Urothelium cell line (cell line): ENCODE data around the gene PTPMT1.

ENCODE experiments used
- DNase-seq: peaks from one replicate; pipeline ENCODE4 v3.0.0; 2011; ENCODE audit warnings: low spot score, mixed read lengths
- FAIRE-seq: peaks from 2 replicates; lab custom pipeline; 2011; peaks lifted over from hg19 to GRCh38; lab: Jason Lieb, UNC

Gene PTPMT1

DNA sequence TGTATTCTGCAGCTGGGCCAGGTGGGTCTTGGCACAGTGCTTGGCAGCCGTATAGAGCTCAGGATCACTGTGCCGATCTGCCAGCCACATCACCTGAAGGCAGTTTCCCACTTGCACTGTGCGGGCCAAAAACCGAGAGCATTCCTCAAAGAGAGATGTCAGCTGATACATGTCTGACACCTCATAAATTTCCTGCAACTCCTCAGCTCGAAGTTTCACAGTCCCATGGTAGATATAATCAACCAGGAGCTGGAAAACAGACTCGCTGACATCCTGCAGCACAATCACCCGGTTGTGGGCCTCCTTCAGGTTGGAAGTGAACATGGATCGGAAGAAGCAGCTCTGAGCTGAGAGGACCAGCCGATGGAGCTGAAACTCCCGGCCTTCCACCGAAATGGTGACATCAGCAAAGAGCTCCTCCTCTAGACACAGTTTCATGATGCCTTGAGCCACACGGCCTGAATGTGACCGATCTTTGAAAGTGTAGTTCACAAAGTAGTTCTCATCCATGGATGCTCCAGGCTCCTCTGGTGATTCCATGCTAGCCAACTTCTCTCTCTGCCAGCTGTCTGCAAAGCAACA, 12.2 kb downstream of the PTPMT1 start:
- no peak for DNase-seq
- no peak for FAIRE-seq

DNA sequence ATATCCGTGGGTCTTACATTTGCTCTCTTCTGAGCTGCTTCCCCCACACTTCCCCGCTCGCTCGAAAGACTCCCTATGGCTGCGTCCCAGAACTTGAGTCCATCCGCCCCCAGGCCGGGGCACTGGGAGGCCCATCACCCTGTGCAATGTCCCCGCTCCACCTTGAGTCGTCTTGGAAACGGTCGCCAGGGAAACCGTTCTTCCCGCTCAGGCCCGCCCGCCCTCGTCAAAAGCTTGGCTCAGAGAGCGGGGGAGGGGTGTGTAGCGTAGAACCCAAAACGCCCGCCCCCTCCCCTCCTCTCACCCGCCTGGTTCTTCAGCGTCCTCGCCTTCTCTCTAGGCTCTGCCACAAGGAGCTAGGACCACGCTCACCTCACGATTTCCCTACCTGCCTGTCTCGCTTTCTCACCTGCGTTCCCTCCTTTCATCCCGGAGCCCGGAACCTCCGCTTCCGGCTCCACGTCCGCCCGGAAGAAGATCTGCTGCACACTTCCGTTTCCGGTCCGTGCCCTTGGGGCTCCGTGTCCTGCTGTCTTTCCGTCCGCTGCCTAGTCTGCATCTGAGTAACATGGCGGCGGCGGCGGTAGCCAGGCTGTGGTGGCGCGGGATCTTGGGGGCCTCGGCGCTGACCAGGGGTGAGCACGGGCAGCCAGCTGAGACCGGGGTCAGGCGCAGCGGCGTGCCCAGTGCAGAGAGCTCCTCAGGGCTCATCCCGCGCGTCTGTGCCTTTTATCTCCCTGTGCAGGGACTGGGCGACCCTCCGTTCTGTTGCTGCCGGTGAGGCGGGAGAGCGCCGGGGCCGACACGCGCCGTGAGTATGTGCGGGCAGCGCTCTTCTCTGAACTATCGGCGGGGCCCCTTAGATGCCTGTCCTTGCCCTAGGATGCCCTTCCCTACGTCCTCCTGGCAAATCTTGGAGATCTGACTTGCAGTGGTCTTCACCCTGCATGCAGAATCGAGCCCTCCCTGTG, 13.4 kb downstream of the PTPMT1 start, which contains the start of the genes KBTBD4 and NDUFS3:
TSS of gene KBTBD4 (minus strand) at position 447 of the 971 bp plus-strand sequence. CDS start at position 428, 19 bp downstream.
TSS of gene NDUFS3 (plus strand) at position 551 of the 971 bp plus-strand sequence. CDS start at position 569, 18 bp downstream.
- FAIRE-seq (peak; percentile 55), DNase-seq (peak; percentile 92)

DNA sequence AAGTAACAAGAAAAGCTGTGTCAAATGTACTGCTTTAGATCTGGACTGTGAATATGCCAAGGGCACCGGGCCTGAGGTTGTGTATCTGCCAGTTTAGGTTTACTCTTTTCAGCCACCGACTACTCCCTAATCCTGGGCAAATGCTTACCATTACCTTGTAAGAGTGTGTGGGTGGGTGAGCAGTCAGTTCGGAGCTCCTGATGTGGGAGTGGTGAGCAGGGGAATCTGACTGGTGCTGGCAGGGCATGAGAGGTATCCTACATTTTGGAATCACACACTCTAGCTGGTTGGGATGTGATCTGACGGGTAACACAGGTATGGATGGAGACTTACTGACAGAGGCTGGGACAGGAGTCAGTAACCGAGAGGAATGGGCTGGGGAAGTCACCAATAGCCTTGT, 18.4 kb downstream of the PTPMT1 start:
- no peak for FAIRE-seq
- DNase-seq, result no peak

DNA sequence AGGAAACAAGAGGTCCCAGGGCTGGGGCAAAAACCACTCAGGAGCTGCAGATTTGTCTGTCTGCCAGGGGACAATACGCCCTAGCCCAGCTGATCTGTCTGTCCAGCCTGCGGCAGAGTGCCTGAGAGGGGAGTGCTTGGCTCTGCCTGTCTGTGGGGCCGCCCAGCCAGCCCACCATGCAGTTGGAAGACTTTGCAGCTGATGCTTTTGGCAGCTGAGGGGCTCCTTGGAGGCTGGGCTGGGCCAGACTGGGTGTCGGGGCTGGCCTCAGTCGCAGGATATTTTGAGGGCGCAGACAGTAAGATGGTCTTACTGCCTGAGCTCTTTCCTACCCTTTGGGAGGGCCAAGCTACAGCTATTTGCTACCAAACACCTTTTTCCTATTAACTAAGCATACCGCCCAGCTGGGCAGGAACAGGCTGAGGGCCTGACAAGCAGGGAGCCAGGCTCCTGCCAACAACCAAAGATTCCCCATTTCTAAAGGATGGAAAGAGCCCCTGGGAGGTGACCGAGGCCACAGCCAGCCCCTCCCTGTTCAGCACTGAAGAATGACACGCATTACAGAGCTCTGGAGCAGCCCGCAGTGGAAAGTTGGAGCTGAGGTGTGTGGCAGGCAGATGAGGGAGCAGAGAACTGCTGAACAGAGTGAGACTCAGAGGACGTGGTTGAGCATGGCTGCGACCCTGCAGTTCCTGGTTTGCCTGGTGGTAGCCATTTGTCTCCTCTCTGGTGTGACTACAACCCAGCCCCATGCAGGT, 20.9 kb downstream of the PTPMT1 start, which contains the start of gene FAM180B:
TSS of gene FAM180B (plus strand) at position 581 of the 758 bp plus-strand sequence. CDS start at position 672, 91 bp downstream.
- DNase-seq, result no peak
- FAIRE-seq, result no peak

DNA sequence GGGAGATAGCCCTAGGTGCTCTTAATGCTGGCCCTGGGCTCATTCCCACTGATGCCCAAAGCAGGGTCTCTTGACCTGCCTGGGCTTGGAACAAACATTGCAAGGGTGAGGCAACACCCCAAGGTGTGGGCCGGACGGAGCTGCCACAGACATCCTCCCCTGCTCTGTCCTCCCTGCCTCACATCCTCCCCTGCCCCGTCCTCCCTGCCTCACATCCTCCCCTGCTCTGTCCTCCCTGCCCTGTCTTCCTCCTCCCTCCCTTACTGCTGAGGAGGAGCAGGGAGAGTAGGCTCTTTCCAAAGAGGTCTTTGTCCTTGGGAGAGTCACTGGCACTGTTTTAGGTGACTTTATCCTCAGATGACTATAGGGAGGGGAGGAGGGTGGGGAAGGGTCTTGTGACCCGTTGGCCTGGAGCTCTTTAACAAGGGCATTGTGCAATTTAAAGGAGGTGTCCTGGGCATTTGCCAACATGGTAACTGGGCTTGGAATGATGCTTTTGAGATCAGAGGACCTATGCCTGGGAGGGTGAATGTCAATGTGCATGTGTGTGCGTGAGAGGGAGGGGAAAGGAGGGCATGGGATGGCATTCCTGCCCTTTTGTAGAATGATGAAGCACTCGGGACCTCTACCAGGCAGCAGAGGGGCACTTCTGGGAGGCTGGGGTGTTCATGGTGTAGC, 21.8 kb downstream of the PTPMT1 start:
- FAIRE-seq, result peak; percentile 73
- no peak for DNase-seq

DNA sequence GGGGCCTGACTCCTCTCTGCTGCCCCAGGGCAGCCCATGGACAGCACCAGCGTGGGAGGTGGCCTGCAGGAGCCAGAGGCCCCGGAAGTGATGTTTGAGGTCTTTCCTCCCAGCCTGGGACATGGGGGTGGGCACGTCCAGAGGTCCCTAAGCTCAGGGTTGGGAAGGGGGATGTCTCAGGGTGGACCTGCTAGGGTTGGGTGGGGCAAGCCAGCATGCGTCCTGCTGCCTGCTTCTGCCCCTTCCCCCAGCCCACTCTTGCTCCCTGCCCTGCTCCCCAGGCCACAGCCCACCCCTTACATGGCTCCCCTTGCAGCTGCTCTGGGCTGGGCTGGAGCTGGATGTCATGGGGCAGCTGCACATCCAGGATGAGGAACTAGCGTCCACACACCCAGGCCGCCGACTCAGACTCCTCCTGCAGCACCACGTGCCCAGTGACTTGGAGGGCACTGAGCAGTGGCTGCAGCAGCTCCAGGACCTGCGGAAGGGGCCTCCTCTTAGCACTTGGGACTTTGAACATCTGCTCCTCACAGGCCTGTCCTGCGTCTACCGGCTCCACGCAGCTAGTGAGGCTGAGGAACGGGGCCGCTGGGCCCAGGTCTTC, 22.4 kb downstream of the PTPMT1 start:
- DNase-seq, result no peak
- FAIRE-seq, result peak; percentile 9

DNA sequence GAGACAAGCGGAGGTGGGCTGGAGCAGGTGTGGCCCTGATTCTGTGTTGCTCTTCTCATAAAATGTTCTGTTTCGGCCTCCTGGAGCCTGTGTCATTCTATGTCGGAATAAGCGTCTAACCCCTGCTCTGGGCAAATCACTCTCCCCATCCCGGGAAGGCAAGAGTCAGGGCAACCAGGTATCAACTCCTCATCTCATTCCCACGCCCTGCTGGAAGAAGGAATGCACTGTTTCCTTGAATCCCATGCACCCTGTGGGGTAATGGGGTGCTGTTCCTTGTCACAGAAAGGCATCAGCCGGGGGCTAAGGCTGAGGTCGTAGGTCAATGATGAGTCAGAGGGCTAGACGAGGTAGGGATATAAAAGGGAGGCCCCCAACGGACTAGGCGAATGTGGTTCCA, 23.7 kb downstream of the PTPMT1 start:
- DNase-seq, result no peak
- FAIRE-seq, result no peak

DNA sequence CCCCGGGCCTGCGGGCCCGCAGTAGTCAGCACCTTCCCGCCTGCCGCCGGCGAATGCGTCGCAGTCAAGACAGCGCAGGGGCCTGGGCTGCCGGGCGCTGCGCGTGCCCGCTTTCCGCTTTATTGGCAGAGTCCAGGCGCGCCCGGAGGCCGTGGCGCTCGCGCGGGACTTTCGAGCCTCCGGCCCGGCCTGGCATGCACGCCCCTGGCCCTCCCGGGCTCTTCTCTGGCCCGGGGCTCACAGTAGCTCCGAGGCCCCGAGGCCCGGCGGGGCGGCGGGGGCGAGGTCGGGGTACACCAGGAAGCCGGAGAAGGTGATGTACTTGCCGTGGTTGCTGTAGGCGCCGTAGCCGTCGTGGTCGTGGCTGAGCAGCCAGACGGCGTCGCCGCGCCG, 24.2 kb downstream of the PTPMT1 start:
- FAIRE-seq (no peak), DNase-seq (no peak)

DNA sequence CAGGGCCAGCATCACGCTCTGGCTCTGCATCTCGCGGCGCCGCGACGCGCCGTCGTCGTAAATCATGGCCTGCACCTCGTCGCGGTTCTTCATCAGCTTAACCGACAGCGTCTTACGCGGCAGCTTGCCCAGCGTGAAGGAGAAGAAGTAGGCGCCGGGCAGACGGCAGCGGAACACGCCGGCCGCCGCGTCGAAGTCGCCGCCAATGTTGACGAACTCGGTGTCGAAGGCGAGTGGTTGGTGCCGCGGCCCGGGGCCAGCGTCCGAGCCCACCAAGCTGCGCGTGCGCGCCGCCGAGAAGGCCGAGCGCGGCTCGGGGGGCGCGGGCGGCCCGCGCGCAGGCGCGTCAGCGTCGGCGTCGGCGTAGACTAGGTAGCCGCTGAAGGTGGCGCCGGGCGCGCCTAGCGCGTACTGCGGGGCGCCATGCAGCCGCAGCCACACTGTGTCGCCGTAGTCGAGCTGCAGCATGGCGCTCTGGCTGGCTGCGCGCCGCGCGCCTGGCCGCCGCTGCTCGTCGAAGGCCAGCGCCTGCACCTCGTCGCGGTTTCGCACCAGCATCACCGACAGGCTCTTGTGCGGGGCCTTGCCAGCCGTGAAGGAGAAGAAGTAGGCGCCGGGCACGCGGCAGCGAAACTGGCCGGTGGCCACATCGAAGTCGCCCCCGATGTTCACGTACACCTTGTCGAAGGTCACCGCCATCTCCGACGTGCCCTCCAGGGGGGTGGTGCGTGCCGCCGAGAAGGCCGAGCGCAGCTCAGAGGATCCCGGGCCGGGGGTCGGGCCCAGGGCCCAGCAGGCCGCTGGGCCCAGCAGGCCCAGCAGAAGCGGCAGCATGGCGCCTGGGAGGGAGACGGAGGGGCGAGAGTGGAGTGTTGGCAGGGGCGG, 24.8 kb downstream of the PTPMT1 start:
- peak; percentile 42 for FAIRE-seq
- DNase-seq, result no peak

DNA sequence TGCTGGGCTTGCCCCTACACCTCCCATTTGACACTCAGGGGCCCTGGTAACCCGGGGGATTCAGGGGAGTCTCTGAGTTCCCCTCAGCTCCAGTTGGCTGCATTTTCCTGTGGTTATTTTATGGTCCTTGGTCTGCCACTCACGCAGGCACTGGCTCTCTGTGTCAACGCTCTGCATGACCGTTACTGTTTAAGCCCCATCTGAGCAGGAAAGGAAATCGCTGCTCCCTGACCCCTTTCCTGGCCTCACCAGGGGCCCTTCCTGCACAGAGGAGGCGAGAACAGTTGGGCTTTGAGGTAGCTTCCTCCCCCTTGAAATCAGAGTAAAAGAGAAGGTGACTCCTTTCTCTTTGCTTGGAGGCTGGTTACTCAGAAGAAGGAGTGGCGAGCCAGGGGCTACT, 26.4 kb downstream of the PTPMT1 start:
- FAIRE-seq (no peak), DNase-seq (no peak)

DNA sequence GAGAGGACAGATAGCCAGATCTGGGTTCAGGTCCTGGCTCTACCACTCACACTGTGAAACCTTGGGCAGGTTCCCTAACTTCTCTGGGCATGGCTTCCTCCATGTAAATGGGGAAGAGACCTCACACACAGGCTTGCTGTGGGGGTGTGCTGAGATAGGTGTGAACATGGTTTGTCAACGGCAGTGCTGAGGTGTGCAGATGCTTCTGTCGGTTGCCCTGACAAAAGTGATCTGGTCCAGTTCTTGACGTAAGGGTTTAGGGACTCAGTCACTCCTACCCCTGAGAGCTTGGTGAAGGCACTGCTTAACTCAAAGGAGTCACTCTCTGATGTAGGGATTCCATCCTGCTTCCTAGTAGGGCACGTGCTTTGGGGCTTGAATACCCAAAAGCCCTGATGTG, 26.9 kb downstream of the PTPMT1 start:
- DNase-seq (no peak), FAIRE-seq (no peak)

DNA sequence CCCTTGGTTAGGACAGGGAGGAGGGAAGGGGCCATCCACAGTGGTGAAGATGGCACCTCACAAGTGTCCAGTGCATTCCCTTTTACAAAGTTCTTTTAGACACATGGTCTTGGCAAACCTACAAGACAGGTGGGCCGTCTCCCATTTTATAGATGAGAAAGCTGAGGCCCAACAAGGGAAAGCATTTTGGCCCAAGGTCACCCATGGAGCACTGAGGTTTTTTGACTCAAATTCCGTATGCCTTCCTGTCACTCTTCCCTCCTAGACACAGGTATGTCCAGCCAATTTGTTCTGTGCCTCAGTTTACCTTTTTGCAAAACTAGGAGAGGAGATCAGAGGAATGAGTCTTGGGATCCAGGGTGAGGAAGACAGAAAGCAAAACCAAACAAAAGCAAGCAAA, 27.6 kb downstream of the PTPMT1 start:
- FAIRE-seq (no peak), DNase-seq (no peak)

DNA sequence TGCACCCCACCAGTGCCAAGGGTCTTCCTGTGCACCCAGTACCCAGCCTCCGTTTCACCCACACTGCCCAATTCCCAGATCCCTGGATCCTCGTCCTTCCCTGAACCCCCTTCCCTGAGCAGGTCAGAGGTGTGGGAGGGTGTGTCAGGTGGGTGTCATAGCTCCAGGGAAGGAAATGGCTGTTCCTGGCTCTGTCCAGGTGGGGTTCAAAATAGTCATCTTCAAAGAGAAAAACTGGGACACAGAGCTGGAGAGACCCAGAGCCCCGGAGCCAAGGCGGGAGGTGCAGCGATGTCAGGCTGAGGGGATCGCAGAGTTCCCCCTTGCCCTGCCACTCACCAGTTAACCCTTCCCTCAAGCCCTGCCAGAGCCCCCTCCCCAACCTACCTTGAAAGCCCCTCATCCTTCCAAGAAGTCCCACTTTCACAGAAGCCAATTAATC, 28.1 kb downstream of the PTPMT1 start:
- DNase-seq (no peak), FAIRE-seq (no peak)

DNA sequence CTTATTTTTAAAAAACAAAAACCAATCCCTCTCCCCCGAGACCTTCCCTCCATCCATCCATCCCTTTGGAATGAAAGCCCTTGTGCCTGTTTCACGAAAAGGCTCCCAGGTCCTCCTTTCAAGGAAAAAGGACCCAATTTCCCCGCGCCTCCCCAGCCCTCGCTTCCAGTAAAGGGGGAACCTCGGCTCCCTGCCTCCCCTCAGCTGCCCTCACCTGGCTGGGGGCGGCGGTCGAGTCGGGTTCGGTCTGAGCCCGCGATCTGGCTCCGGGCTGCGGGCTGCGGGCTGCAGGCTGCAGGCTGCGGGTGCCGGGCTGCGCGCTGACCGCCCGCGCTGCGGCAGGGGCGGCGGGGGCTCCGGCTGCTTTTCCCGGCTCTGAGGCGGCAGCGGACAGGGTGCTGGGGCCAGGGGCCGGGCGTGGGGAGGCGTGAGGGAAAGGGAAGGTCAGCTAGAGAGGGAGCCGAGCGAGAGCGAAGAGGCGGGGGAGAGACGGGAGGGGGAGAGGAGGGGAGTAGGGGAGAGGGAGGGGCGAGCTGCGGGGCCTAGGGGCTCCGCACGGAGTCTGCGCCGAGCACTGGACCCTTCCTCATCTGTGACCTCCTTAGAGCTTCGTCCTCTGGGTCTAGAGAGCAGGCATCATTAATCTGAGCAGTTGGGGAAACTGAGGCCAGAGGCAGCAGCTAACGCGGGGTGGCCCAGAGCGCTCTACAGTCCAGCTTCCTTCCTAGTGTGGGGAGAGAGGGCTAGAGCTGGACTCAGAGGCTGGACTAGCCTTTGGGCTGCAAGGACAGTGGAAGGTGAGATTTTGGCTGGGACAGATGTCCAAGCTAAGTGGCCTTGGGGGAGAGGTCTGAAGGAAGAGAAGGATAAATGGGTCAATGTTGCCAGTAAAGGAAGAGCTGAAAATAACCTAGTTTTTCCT, 28.8 kb downstream of the PTPMT1 start, which contains the start of gene C1QTNF4:
TSS of gene C1QTNF4 (minus strand) at position 478 of the 922 bp plus-strand sequence. CDS start 3,601 bp downstream, outside the sequence.
- no peak for FAIRE-seq
- DNase-seq, result peak; percentile 48

DNA sequence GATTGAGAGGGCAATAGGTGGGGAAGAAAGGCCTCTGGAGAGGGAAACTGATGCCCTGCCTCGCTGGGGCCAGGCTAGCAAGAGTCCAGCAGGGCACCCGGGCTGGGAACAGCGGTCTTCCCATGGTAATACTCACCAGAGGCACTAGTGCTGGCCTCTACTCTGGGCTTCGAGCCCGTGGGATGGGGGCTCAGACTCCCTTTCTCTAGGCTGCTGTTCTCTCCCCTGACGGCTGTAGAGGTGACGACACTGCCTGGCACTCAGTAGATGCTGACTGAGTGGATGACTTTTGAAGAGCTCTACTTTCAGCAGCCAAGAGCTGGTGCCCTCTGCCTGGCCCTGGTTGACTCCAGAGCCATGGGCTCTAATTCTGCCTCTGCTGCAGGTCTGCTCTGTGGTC, 29.6 kb downstream of the PTPMT1 start:
- FAIRE-seq (no peak), DNase-seq (no peak)

DNA sequence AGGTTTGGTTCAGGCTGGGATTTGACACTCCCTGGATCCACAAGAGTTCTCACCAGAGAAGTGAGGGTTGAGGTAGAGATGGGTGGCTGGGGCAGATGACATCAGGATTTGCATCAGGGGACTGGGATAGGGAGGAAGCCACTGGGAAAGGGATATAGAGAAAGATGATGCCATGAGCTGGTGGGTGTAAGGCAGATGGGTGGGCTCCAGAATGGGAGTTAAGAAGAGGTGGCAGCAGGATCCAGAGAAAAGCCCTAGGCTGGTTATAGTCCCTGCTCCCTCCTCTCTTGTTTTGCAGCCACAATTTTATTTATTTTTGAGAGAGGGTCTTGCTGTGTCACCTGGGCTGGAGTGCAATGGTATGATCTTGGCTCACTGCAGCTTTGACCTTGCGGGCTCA, 30.6 kb downstream of the PTPMT1 start:
- DNase-seq (no peak), FAIRE-seq (no peak)

DNA sequence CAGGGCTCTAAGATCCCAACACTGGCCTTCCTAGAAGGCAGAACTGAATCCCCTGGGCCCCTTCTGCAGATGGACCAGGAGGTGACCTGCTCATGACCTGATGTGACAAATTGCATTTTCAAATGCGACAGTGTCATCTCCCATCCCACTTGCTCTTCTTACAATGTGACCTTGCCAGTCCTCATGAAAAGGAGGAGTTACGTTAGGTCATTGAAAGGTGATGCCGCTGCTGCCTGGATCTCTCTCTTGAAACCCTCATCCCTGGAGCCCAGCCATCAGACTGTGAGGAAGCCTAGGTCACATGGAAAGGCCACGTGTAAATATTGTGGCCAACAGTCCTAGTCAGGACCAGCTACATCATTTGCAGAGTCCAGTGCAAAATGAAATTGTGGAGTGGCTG, 34.5 kb downstream of the PTPMT1 start:
- no peak for DNase-seq

DNA sequence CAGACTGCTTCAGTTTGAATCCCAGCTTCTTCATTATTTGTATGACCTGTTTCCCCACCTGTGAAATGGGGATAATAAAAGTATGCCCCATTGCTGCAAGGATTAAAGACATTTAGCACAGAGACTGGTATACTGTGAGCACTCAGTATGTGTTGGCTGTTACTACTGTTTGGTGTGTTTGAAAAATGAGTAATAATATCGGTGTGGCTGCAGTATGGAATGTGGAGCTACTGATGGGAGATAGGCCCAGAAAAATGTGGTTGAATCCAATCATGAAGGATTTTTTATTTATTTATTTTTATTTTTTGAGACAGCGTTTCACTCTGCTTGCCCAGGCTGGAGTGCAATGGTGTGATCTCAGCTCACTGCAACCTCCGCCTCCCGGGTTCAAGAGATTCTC, 37.9 kb downstream of the PTPMT1 start:
- DNase-seq (no peak), FAIRE-seq (no peak)

More for the DNA sequence above, 34.5 kb downstream of the PTPMT1 start:
- no peak for FAIRE-seq
